ENCODE measurements around the gene TMEM53. TPM values are rescaled to one million over a fixed set of nuclear protein-coding genes. Genes with fewer than 3 reads are reported as not detected.

The TMEM53 gene
- total and polyA plus RNA-seq, 2 experiments from 2014 or later, result 6.9 to 37.4 TPM

- H2AFZ ChIP-seq, result no peak overlapping the region
- H3K36me3 ChIP-seq (replicated peaks; ENCODE audit: insufficient read depth, low read depth), result no peaks in the 10 kb centered on the region
- no peak overlapping the region for H3K4me2 ChIP-seq
- H3K27ac ChIP-seq, result no peak overlapping the region
- no peak for DNase-seq (ENCODE audit: low spot score)
- no peaks in the 10 kb centered on the region for H3K4me1 ChIP-seq (ENCODE audit: insufficient read depth)
- H3K9me2 ChIP-seq (replicated peaks; ENCODE audit: insufficient read depth), result no peaks in the 10 kb centered on the region
- no peaks in the 10 kb centered on the region for H4K20me1 ChIP-seq (ENCODE audit: insufficient read depth, poor library complexity, severe bottlenecking)
- no peaks in the 10 kb centered on the region for H3K79me2 ChIP-seq
- WGBS (ENCODE audit: low lambda C conversion rate, missing lambda C conversion rate), result 74% methylated on average over 4 of the region's 4 CpGs
- no peaks in the 10 kb centered on the region for H3K9me3 ChIP-seq (ENCODE audit: low read depth)
- H3K27me3 ChIP-seq, result peaks cover 16% of the 10 kb centered on the region
- H3K4me3 ChIP-seq, result no peak overlapping the region
- TF ChIP-seq CTCF (IDR thresholded peaks at IDR 0.05; ENCODE audit: poor library complexity) (no peak), EZH2phosphoT487 (IDR thresholded peaks at IDR 0.05; ENCODE audit: low read depth, severe bottlenecking, unreplicated experiment) (no peak), EZH2 (IDR thresholded peaks at IDR 0.05; ENCODE audit: borderline replicate concordance) (no peak)
Measured at GRCh38 chr1:44611866-44612265, 62.4 kb downstream of the TMEM53 start.

- H4K20me1 ChIP-seq (ENCODE audit: insufficient read depth, poor library complexity, severe bottlenecking), result no peaks in the 10 kb centered on the region
- no peak overlapping the region for H3K4me2 ChIP-seq
- H3K27me3 ChIP-seq, result peaks cover 11% of the 10 kb centered on the region
- no peak for TF ChIP-seq EZH2 (IDR thresholded peaks at IDR 0.05; ENCODE audit: borderline replicate concordance)
- no peak for TF ChIP-seq EZH2phosphoT487 (IDR thresholded peaks at IDR 0.05; ENCODE audit: low read depth, severe bottlenecking, unreplicated experiment)
- no peak for TF ChIP-seq CTCF (IDR thresholded peaks at IDR 0.05; ENCODE audit: poor library complexity)
- H3K79me2 ChIP-seq, result no peaks in the 10 kb centered on the region
- H2AFZ ChIP-seq, result no peak overlapping the region
- H3K4me1 ChIP-seq (ENCODE audit: insufficient read depth), result no peaks in the 10 kb centered on the region
- H3K9me3 ChIP-seq (ENCODE audit: low read depth), result no peaks in the 10 kb centered on the region
- H3K36me3 ChIP-seq (replicated peaks; ENCODE audit: insufficient read depth, low read depth), result no peaks in the 10 kb centered on the region
- DNase-seq (ENCODE audit: low spot score), result no peak
- WGBS (ENCODE audit: low lambda C conversion rate, missing lambda C conversion rate), result 83% methylated on average over 5 of the region's 5 CpGs
- H3K4me3 ChIP-seq, result no peak overlapping the region
- no peak overlapping the region for H3K27ac ChIP-seq
- H3K9me2 ChIP-seq (replicated peaks; ENCODE audit: insufficient read depth), result no peaks in the 10 kb centered on the region
Measured at GRCh38 chr1:44611419-44611818, 62.9 kb downstream of the TMEM53 start.

- Histone ChIP-seq H2AFZ (no peak overlapping the region), H3K36me3 (replicated peaks; ENCODE audit: insufficient read depth, low read depth) (no peaks in the 10 kb centered on the region), H3K9me3 (ENCODE audit: low read depth) (no peaks in the 10 kb centered on the region), H4K20me1 (ENCODE audit: insufficient read depth, poor library complexity, severe bottlenecking) (no peaks in the 10 kb centered on the region), H3K4me1 (ENCODE audit: insufficient read depth) (no peaks in the 10 kb centered on the region), H3K79me2 (no peaks in the 10 kb centered on the region), H3K4me3 (no peak overlapping the region), H3K27me3 (peaks cover 3% of the 10 kb centered on the region), H3K4me2 (no peak overlapping the region), H3K27ac (no peak overlapping the region), H3K9me2 (replicated peaks; ENCODE audit: insufficient read depth) (no peaks in the 10 kb centered on the region)
- WGBS (ENCODE audit: low lambda C conversion rate, missing lambda C conversion rate), result 57% methylated on average over 10 of the region's 12 CpGs
- no peak for TF ChIP-seq EZH2 (IDR thresholded peaks at IDR 0.05; ENCODE audit: borderline replicate concordance)
- no peak for TF ChIP-seq CTCF (IDR thresholded peaks at IDR 0.05; ENCODE audit: poor library complexity)
- no peak for TF ChIP-seq EZH2phosphoT487 (IDR thresholded peaks at IDR 0.05; ENCODE audit: low read depth, severe bottlenecking, unreplicated experiment)
- DNase-seq (ENCODE audit: low spot score), result no peak
Measured at GRCh38 chr1:44610527-44611148, 63.6 kb downstream of the TMEM53 start.

Data from hepatocyte (in vitro differentiated cells).